HUDEP-2 (cell line): ENCODE data around the gene SLC12A3.
A peak's percentile ranks its signal among the peaks of the same experiment; 100 is the strongest.

Experiments
- DNase-seq, 76 experiments: peaks; one replicate each; lab custom pipeline; 2025; ENCODE audit not compliant: unreplicated experiment in 76 of 76; lab: John Stamatoyannopoulos, UW

SLC12A3 gene

GRCh38 chr16:56848029-56848936 is 16.7 kb upstream of the SLC12A3 start:
- no peak for DNase-seq

- DNase-seq, result no peak
Measured at GRCh38 chr16:56848955-56849689, 15.9 kb upstream of the SLC12A3 start.

- DNase-seq, result no peak
Measured at GRCh38 chr16:56849690-56850680, 15.0 kb upstream of the SLC12A3 start.

- peak in 2 of 76 experiments; percentile 1 to 4 for DNase-seq
Measured at GRCh38 chr16:56851671-56852400, 13.2 kb upstream of the SLC12A3 start.

- no peak for DNase-seq
Measured at GRCh38 chr16:56852401-56852730, 12.6 kb upstream of the SLC12A3 start.

- DNase-seq, result no peak
Measured at GRCh38 chr16:56852968-56853367, 12.0 kb upstream of the SLC12A3 start.

- DNase-seq, result no peak
Measured at GRCh38 chr16:56855201-56855600, 9.8 kb upstream of the SLC12A3 start.

GRCh38 chr16:56855946-56856345 is 9.1 kb upstream of the SLC12A3 start:
- DNase-seq, result no peak

- DNase-seq, result no peak
Measured at GRCh38 chr16:56856876-56857447, 8.0 kb upstream of the SLC12A3 start.

GRCh38 chr16:56858374-56858773 is 6.6 kb upstream of the SLC12A3 start:
- DNase-seq, result no peak

- DNase-seq, result no peak
Measured at GRCh38 chr16:56859636-56860035, 5.4 kb upstream of the SLC12A3 start.

- DNase-seq, result no peak
Measured at GRCh38 chr16:56860226-56861020, 4.6 kb upstream of the SLC12A3 start.

- DNase-seq, result peak in 37 of 76 experiments; percentile 7 to 82 (median 30)
Measured at GRCh38 chr16:56861092-56861610, 3.9 kb upstream of the SLC12A3 start.

GRCh38 chr16:56861756-56862155 is 3.3 kb upstream of the SLC12A3 start:
- no peak for DNase-seq

GRCh38 chr16:56862776-56863175 is 2.2 kb upstream of the SLC12A3 start:
- no peak for DNase-seq

GRCh38 chr16:56865394-56866062 is 521 bp downstream of the SLC12A3 start:
- no peak for DNase-seq

- DNase-seq, result peak in 19 of 76 experiments; percentile 4 to 35 (median 10)
Measured at GRCh38 chr16:56866955-56867830, 2.2 kb downstream of the SLC12A3 start.
